SU-DHL-6 (cell line): Measurements from ENCODE around the gene PLA2G4B.

Experiments
- EZH2phosphoT487 ChIP-seq: fragments of 200-600 bp; sonication (generic), shearing (Covaris generic); conservative IDR thresholded peaks from 2 replicates; pipeline ENCODE4 v1.6.1; 2018; ENCODE audit warnings: mild to moderate bottlenecking, antibody characterized with exemption, low read length, moderate library complexity, mixed read lengths
- TF ChIP-seq, protein P1 (sequence below): fragments of 200-600 bp; sonication (generic); IDR thresholded peaks from one replicate; pipeline ENCODE4 v1.5.1; 2017; ENCODE audit warnings: antibody characterized with exemption, mild to moderate bottlenecking, low read length, moderate library complexity; ENCODE audit not compliant: insufficient read depth, poor library complexity, severe bottlenecking

DNA sequence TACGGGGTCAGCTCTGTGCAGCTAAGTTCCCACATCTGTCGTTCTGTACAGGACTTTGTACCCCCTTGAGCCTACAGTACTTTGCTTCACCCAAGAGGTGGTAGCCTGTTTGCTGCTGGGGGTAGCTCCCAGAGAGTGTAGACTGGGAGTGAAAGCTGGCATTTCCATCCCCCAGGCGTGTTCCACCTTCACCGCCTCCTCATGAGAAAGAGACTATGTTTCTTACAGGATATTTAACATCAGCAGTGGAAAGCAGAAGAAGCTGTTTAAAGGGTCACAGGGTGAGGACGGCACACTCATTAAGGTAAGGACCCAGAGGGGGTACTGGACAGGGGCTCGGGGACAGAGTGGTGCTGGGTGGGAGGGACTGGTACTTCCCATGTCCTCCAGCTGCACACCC lies 20.9 kb upstream of the PLA2G4B start:
- TF ChIP-seq, protein P1, sequence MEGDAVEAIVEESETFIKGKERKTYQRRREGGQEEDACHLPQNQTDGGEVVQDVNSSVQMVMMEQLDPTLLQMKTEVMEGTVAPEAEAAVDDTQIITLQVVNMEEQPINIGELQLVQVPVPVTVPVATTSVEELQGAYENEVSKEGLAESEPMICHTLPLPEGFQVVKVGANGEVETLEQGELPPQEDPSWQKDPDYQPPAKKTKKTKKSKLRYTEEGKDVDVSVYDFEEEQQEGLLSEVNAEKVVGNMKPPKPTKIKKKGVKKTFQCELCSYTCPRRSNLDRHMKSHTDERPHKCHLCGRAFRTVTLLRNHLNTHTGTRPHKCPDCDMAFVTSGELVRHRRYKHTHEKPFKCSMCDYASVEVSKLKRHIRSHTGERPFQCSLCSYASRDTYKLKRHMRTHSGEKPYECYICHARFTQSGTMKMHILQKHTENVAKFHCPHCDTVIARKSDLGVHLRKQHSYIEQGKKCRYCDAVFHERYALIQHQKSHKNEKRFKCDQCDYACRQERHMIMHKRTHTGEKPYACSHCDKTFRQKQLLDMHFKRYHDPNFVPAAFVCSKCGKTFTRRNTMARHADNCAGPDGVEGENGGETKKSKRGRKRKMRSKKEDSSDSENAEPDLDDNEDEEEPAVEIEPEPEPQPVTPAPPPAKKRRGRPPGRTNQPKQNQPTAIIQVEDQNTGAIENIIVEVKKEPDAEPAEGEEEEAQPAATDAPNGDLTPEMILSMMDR, result no peak
- TF ChIP-seq EZH2phosphoT487, result no peak
